GM23338 (cell line): ENCODE measurements around the gene GRID1. TPM values are rescaled to one million over a fixed set of nuclear protein-coding genes. Genes with fewer than 3 reads are reported as not detected.

ENCODE experiments used
- ATAC-seq: fragments of 200-7000 bp; cut with Tn5 transposase; 3 replicates; pipeline ENCODE4 v1.9.1; 2020
- DNase-seq: peaks from one replicate; pipeline ENCODE4 v3.0.0-alpha.2; 2015; ENCODE audit warnings: low spot score
- H2AFZ ChIP-seq: fragments of 200-600 bp; sonication (generic); 2 replicates; pipeline ENCODE4 v1.8.0; 2016; ENCODE audit warnings: antibody characterized with exemption, mild to moderate bottlenecking, moderate library complexity
- H3F3A ChIP-seq: fragments of 200-600 bp; sonication (generic); replicated peaks from 2 replicates; pipeline ENCODE4 v1.8.0; 2017; ENCODE audit warnings: antibody characterized with exemption, mixed run types, low read depth
- H3K27ac ChIP-seq: fragments of 200-600 bp; sonication (generic); 2 replicates; pipeline ENCODE4 v1.6.1; 2016; ENCODE audit warnings: low read depth
- H3K27me3 ChIP-seq: fragments of 200-600 bp; sonication (generic); 2 replicates; pipeline ENCODE4 v1.8.0; 2016; ENCODE audit warnings: mild to moderate bottlenecking, mixed run types, moderate library complexity; ENCODE audit not compliant: insufficient read depth
- H3K36me3 ChIP-seq: fragments of 200-600 bp; sonication (generic); 2 replicates; pipeline ENCODE4 v1.8.0; 2016; ENCODE audit warnings: mild to moderate bottlenecking; ENCODE audit not compliant: insufficient read depth
- H3K4me1 ChIP-seq: fragments of 200-600 bp; sonication (generic); 2 replicates; pipeline ENCODE4 v1.8.0; 2016; ENCODE audit warnings: mild to moderate bottlenecking, moderate library complexity; ENCODE audit not compliant: insufficient read depth
- H3K4me2 ChIP-seq: fragments of 200-600 bp; sonication (generic); 2 replicates; pipeline ENCODE4 v1.7.1; 2017; ENCODE audit warnings: mixed run types
- H3K4me3 ChIP-seq: fragments of 200-600 bp; sonication (generic); 2 replicates; pipeline ENCODE4 v1.6.1; 2016; ENCODE audit warnings: mixed run types
- H3K79me2 ChIP-seq: fragments of 200-600 bp; sonication (generic); replicated peaks from 2 replicates; pipeline ENCODE4 v1.8.0; 2017; ENCODE audit warnings: mild to moderate bottlenecking; ENCODE audit not compliant: insufficient read depth
- H3K9me2 ChIP-seq: fragments of 200-600 bp; sonication (generic); 2 replicates; pipeline ENCODE4 v1.8.0; 2017; ENCODE audit not compliant: insufficient read depth
- H4K20me1 ChIP-seq: fragments of 200-600 bp; sonication (generic); replicated peaks from 2 replicates; pipeline ENCODE4 v1.8.0; 2017; ENCODE audit warnings: mild to moderate bottlenecking; ENCODE audit not compliant: insufficient read depth
- H3K27ac Mint-ChIP-seq: 2 replicates; pipeline ENCODE4 v1.8.0; 2020; ENCODE audit warnings: inconsistent platforms, mild to moderate bottlenecking, moderate library complexity, mixed read lengths
- H3K27me3 Mint-ChIP-seq: 3 replicates; pipeline ENCODE4 v1.8.0; 2022; ENCODE audit warnings: low read depth, mild to moderate bottlenecking, moderate library complexity, mixed read lengths, inconsistent platforms; ENCODE audit not compliant: insufficient read depth, poor library complexity
- H3K36me3 Mint-ChIP-seq: 3 replicates; pipeline ENCODE4 v1.8.0; 2021; ENCODE audit warnings: low read depth, mild to moderate bottlenecking, inconsistent platforms, moderate library complexity, mixed read lengths
- H3K4me1 Mint-ChIP-seq: 3 replicates; pipeline ENCODE4 v1.8.0; 2020; ENCODE audit warnings: mild to moderate bottlenecking, inconsistent platforms, mixed read lengths
- H3K4me3 Mint-ChIP-seq: 3 replicates; pipeline ENCODE4 v1.8.0; 2021; ENCODE audit warnings: moderate library complexity, mild to moderate bottlenecking, inconsistent platforms, mixed read lengths
- H3K9me3 Mint-ChIP-seq: 3 replicates; pipeline ENCODE4 v1.8.0; 2020; ENCODE audit warnings: moderate library complexity, mild to moderate bottlenecking, inconsistent platforms, mixed read lengths
- EZH2 ChIP-seq: fragments of 200-600 bp; sonication (generic); IDR thresholded peaks from one replicate; pipeline ENCODE4 v1.8.0; 2017; ENCODE audit warnings: antibody characterized with exemption, mild to moderate bottlenecking, low read depth; ENCODE audit not compliant: unreplicated experiment
- JUNB ChIP-seq: IDR thresholded peaks from one replicate; pipeline ENCODE4 v1.6.1; 2016; ENCODE audit warnings: antibody characterized with exemption; ENCODE audit not compliant: unreplicated experiment
- ZNF331 ChIP-seq: fragments of 250-450 bp; sonication (Bioruptor Pico); IDR thresholded peaks from 2 replicates; pipeline ENCODE4 v1.5.0; 2020; ENCODE audit warnings: low read depth, mild to moderate bottlenecking, moderate library complexity
- ZNF462 ChIP-seq: fragments of 250-450 bp; sonication (Bioruptor Pico); IDR thresholded peaks from 2 replicates; pipeline ENCODE4 v1.5.0; 2020; ENCODE audit warnings: mild to moderate bottlenecking, moderate library complexity
- polyA plus RNA-seq: library from polyadenylated mRNA; unstranded; fragments of >200 nt; fragmentation: Nextera tagmentation; extraction: Ambion mirVana; gene quantifications from 2 replicates; pipeline ENCODE4 v1.2.1, GENCODE V29; 2016
- total RNA-seq: library from RNA; depleted of rRNA; stranded (reverse); fragments of >200 nt; shearing (Covaris generic); gene quantifications from 2 replicates; pipeline ENCODE4 v1.2.3, GENCODE V29; 2014
- TF ChIP-seq, protein P1 (sequence below): IDR thresholded peaks from 2 replicates; pipeline ENCODE4 v1.6.1; 2016; ENCODE audit warnings: antibody characterized with exemption

Gene GRID1
- total and polyA plus RNA-seq, 2 experiments from 2014 or later, result 0.14 to 0.15 TPM

GRCh38 chr10:85617751-85618546 is 748.6 kb downstream of the GRID1 start:
- Histone ChIP-seq H3K4me1 (no peaks in the 10 kb centered on the region), H3K27me3 (no peaks in the 10 kb centered on the region), H3K9me2 (no peaks in the 10 kb centered on the region), H3K79me2 (no peaks in the 10 kb centered on the region), H3F3A (no peaks in the 10 kb centered on the region), H3K4me2 (no peak overlapping the region), H3K36me3 (no peaks in the 10 kb centered on the region; the same call in 1 of the 2 replicates), H2AFZ (no peak overlapping the region), H3K4me3 (no peak overlapping the region), H3K27ac (no peak overlapping the region), H4K20me1 (no peaks in the 10 kb centered on the region)
- no peaks in the 10 kb centered on the region for H3K4me1 Mint-ChIP-seq
- no peak overlapping the region for H3K4me3 Mint-ChIP-seq
- DNase-seq (no peak), ATAC-seq (no peak)
- H3K27me3 Mint-ChIP-seq, result peaks cover 5% of the 10 kb centered on the region
- peaks cover 5% of the 10 kb centered on the region; the same call in 1 of the 3 replicates for H3K36me3 Mint-ChIP-seq
- no peak for TF ChIP-seq JUNB
- no peak for TF ChIP-seq ZNF462 (CRISPR knock-in tag)
- no peak for TF ChIP-seq EZH2
- H3K27ac Mint-ChIP-seq, result no peak overlapping the region
- peaks cover 88% of the 10 kb centered on the region for H3K9me3 Mint-ChIP-seq

- ATAC-seq, result no peak
- H3K36me3 Mint-ChIP-seq, result peaks cover 11% of the 10 kb centered on the region; the same call in 2 of the 3 replicates
- no peaks in the 10 kb centered on the region for H3K4me1 Mint-ChIP-seq
- TF ChIP-seq, protein P1, sequence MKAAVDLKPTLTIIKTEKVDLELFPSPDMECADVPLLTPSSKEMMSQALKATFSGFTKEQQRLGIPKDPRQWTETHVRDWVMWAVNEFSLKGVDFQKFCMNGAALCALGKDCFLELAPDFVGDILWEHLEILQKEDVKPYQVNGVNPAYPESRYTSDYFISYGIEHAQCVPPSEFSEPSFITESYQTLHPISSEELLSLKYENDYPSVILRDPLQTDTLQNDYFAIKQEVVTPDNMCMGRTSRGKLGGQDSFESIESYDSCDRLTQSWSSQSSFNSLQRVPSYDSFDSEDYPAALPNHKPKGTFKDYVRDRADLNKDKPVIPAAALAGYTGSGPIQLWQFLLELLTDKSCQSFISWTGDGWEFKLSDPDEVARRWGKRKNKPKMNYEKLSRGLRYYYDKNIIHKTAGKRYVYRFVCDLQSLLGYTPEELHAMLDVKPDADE, result no peak
- TF ChIP-seq JUNB (no peak), ZNF331 (CRISPR knock-in tag) (no peak)
These were observed 751.0 kb downstream of the GRID1 start for GRCh38 chr10:85615556-85615955.

More at GRCh38 chr10:85615556-85615955, 751.0 kb downstream of the GRID1 start:
- Histone ChIP-seq H3K79me2 (no peaks in the 10 kb centered on the region), H3K9me2 (no peaks in the 10 kb centered on the region), H2AFZ (no peak overlapping the region), H3K4me2 (no peak overlapping the region), H4K20me1 (no peaks in the 10 kb centered on the region), H3F3A (no peaks in the 10 kb centered on the region), H3K36me3 (no peaks in the 10 kb centered on the region; the same call in 1 of the 2 replicates), H3K27me3 (no peaks in the 10 kb centered on the region), H3K27ac (no peak overlapping the region), H3K4me1 (no peaks in the 10 kb centered on the region), H3K4me3 (no peak overlapping the region)
- H3K9me3 Mint-ChIP-seq, result peaks cover 92% of the 10 kb centered on the region
- DNase-seq, result no peak
- H3K4me3 Mint-ChIP-seq, result no peak overlapping the region
- H3K27ac Mint-ChIP-seq, result no peak overlapping the region
- peaks cover 7% of the 10 kb centered on the region for H3K27me3 Mint-ChIP-seq
